A549 (cell line): ENCODE data around the gene CLASP1. TPM values are rescaled to one million over a fixed set of nuclear protein-coding genes. Genes with fewer than 3 reads are reported as not detected.

Source experiments
- ATAC-seq, 2 experiments: fragments of 200-7000 bp in 1 of 2; fragments of >200 bp in 1 of 2; cut with Nextera tagmentation in 1 of 2; cut with Tn5 transposase in 1 of 2; 3 replicates each; pipeline versions ENCODE4 v1.8.0 to v1.9.1; 2018 to 2020; ENCODE audit warnings: mild to moderate bottlenecking in 1 of 2, moderate library complexity in 1 of 2
- CTCF ChIA-PET: fragments of 300-600 bp; sonication (Branson Sonifier 250); formaldehyde crosslinking; extraction: SDS; loops from one replicate; lab custom pipeline; 2021; ENCODE audit warnings: antibody characterized with exemption, inconsistent platforms; lab: Yijun Ruan, JAX
- POLR2A ChIA-PET: fragments of 350-600 bp; formaldehyde crosslinking; extraction: SDS; loops from one replicate; lab custom pipeline; 2021; ENCODE audit warnings: antibody characterized with exemption, inconsistent platforms; lab: Yijun Ruan, JAX
- DNase-seq, 2 experiments: peaks; one replicate each; pipeline versions ENCODE4 v3.0.0 to v3.0.0-alpha.2; 2011 to 2016; ENCODE audit warnings: low read depth in 1 of 2, low spot score in 1 of 2
- FAIRE-seq: peaks from 2 replicates; lab custom pipeline; 2011; peaks lifted over from hg19 to GRCh38; lab: Jason Lieb, UNC
- H3K27ac ChIP-seq, 2 experiments: fragments of >200 bp; sonication (Bioruptor Twin); formaldehyde crosslinking; 3 replicates each; pipeline ENCODE4 v1.5.1; 2016 to 2017
- H3K4me1 ChIP-seq: fragments of >200 bp; sonication (Bioruptor Twin); formaldehyde crosslinking; 3 replicates; pipeline ENCODE4 v1.6.1; 2016
- H3K4me2 ChIP-seq: fragments of >200 bp; sonication (Bioruptor Twin); formaldehyde crosslinking; 3 replicates; pipeline ENCODE4 v1.6.1; 2016
- H3K4me3 ChIP-seq: fragments of >200 bp; sonication (Bioruptor Twin); formaldehyde crosslinking; 3 replicates; pipeline ENCODE4 v1.5.1; 2016
- H3K9me3 ChIP-seq: fragments of >200 bp; sonication (Bioruptor Twin); formaldehyde crosslinking; 3 replicates; pipeline ENCODE4 v1.6.1; 2016
- CEBPB ChIP-seq, 2 experiments: fragments of >200 bp in 1 of 2; sonication (Bioruptor Twin) in 1 of 2; formaldehyde crosslinking in 1 of 2; IDR thresholded peaks; 2 replicates each; pipeline ENCODE4 v1.6.1; 2012 to 2016
- EHMT2 ChIP-seq: fragments of 200-600 bp; sonication (generic); IDR thresholded peaks from 2 replicates; pipeline ENCODE4 v1.6.1; 2016; ENCODE audit warnings: antibody characterized with exemption, low read depth, mild to moderate bottlenecking, moderate library complexity
- EP300 ChIP-seq, 2 experiments: fragments of >200 bp; sonication (Bioruptor Twin); formaldehyde crosslinking; IDR thresholded peaks; 2 replicates in 1 of 2; 3 replicates in 1 of 2; pipeline ENCODE4 v1.6.1; 2016 to 2017
- ESRRA ChIP-seq: fragments of 150-350 bp; IDR thresholded peaks from 2 replicates; pipeline ENCODE4 v1.6.1; 2014; ENCODE audit warnings: mild to moderate bottlenecking, low read length, borderline replicate concordance
- FOSL2 ChIP-seq, 2 experiments: fragments of 450-650 bp in 1 of 2; fragments of >200 bp in 1 of 2; sonication (Bioruptor Twin) in 1 of 2; formaldehyde crosslinking; IDR thresholded peaks; 2 replicates each; pipeline versions ENCODE4 v1.5.0 to v1.6.1; 2016 to 2020; ENCODE audit warnings: mild to moderate bottlenecking in 1 of 2, moderate library complexity in 1 of 2
- HMGXB4 ChIP-seq: fragments of 250-450 bp; sonication (Bioruptor Pico); IDR thresholded peaks from 2 replicates; pipeline ENCODE4 v1.5.0; 2021; ENCODE audit warnings: mild to moderate bottlenecking, moderate library complexity, borderline replicate concordance
- JUN ChIP-seq, 2 experiments: fragments of >200 bp; sonication (Bioruptor Twin); formaldehyde crosslinking; IDR thresholded peaks; 2 replicates in 1 of 2; 3 replicates in 1 of 2; pipeline ENCODE4 v1.6.1; 2016 to 2017
- MAFK ChIP-seq: fragments of 450-650 bp; IDR thresholded peaks from 2 replicates; pipeline ENCODE4 v1.6.1; 2014; ENCODE audit not compliant: partially characterized antibody
- MAZ ChIP-seq: fragments of 150-350 bp; IDR thresholded peaks from 2 replicates; pipeline ENCODE4 v1.6.1; 2014; ENCODE audit warnings: antibody characterized with exemption, low read depth, low read length, borderline replicate concordance
- MYC ChIP-seq: IDR thresholded peaks from 2 replicates; pipeline ENCODE4 v1.6.1; 2012; ENCODE audit warnings: mild to moderate bottlenecking, inconsistent platforms, low read length, improper control_type of control experiment, borderline replicate concordance
- NFE2L2 ChIP-seq: fragments of 150-350 bp; conservative IDR thresholded peaks from 2 replicates; pipeline ENCODE4 v1.6.1; 2014; ENCODE audit warnings: low read length
- NPAS2 ChIP-seq: fragments of 250-450 bp; sonication (Bioruptor Pico); IDR thresholded peaks from 2 replicates; pipeline ENCODE4 v1.8.0; 2022; ENCODE audit warnings: mild to moderate bottlenecking, moderate library complexity, borderline replicate concordance
- PHF8 ChIP-seq: fragments of 200-600 bp; sonication (generic); IDR thresholded peaks from 2 replicates; pipeline ENCODE4 v1.6.1; 2016; ENCODE audit warnings: low read depth, mild to moderate bottlenecking, antibody characterized with exemption, moderate library complexity, borderline replicate concordance
- ZC3H11A ChIP-seq: fragments of 450-650 bp; IDR thresholded peaks from 2 replicates; pipeline ENCODE4 v1.6.1; 2014; ENCODE audit warnings: antibody characterized with exemption, mild to moderate bottlenecking
- ZSCAN20 ChIP-seq: fragments of 250-450 bp; sonication (Bioruptor Pico); IDR thresholded peaks from 2 replicates; pipeline ENCODE4 v1.8.0; 2022; ENCODE audit warnings: mild to moderate bottlenecking, moderate library complexity
- WGBS: methylation state at CpG from one replicate; pipeline ENCODE4 v1.1.6; 2017; ENCODE audit errors: missing lambda C conversion rate; 5-methylcytosine and 5-hydroxymethylcytosine counted together
- polyA plus RNA-seq, 4 experiments: library from polyadenylated mRNA; depleted of rRNA in 3 of 4; stranded (reverse); fragments of >200 nt; fragmentation: RNase III in 1 of 4; extraction: RNeasy Plus Mini Kit Qiagen cat#74134 plus additional on column Dnase treatment in 1 of 4; gene quantifications; 2 replicates in 3 of 4; 3 replicates in 1 of 4; pipeline ENCODE4 v1.2.3, GENCODE V29; 2011 to 2017

CLASP1 gene
- polyA plus RNA-seq, 2 of the 4 experiments (the other 2 are of a cell fraction) = 11.7 to 15.8 TPM

GRCh38 chr2:121362774-121363173 is 286.5 kb downstream of the CLASP1 start:
- CTCF ChIA-PET = interaction anchor here (1.0 to 1.7 kb wide), 5 partner anchors 10 to 356 kb away, joined by 3 to 5 read pairs (median 5); no protein-coding TSS in a partner anchor
- no peak for FAIRE-seq
- Histone ChIP-seq H3K27ac (no peak overlapping the region), H3K9me3 (no peaks in the 10 kb centered on the region), H3K4me3 (no peak overlapping the region), H3K4me1 (peaks cover 20% of the 10 kb centered on the region), H3K4me2 (no peak overlapping the region)
- TF ChIP-seq NFE2L2 (no peak), PHF8 (no peak), ZSCAN20 (no peak), MYC (no peak), NPAS2 (CRISPR knock-in tag) (no peak), EHMT2 (no peak), EP300 (IDR thresholded peaks at IDR 0.05) (no peak), MAZ (no peak), JUN (IDR thresholded peaks at IDR 0.05) (no peak), ZC3H11A (no peak), CEBPB (IDR thresholded peaks at IDR 0.05) (no peak)
- 94% methylated on average over 4 of the region's 4 CpGs for WGBS
- DNase-seq = no peak
- POLR2A ChIA-PET = no interaction called here
- no peak for ATAC-seq

GRCh38 chr2:121362226-121362625 is 287.0 kb downstream of the CLASP1 start:
- no peak overlapping the region for H3K4me2 ChIP-seq
- H3K9me3 ChIP-seq = no peaks in the 10 kb centered on the region
- POLR2A ChIA-PET = no interaction called here
- 92% methylated on average over 1 of the region's 1 CpG for WGBS
- FAIRE-seq = no peak
- no peak for ATAC-seq
- TF ChIP-seq ESRRA (no peak), MAFK (peak; percentile 75)
- H3K4me1 ChIP-seq = peaks cover 20% of the 10 kb centered on the region
- DNase-seq = no peak
- no peak overlapping the region for H3K27ac ChIP-seq
- no peak overlapping the region for H3K4me3 ChIP-seq
- CTCF ChIA-PET = interaction anchor here (1.0 to 1.7 kb wide), 6 partner anchors 9 to 357 kb away, joined by 3 to 5 read pairs (median 4); no protein-coding TSS in a partner anchor

- CTCF ChIA-PET = interaction anchor here (0.7 to 3.9 kb wide), 7 partner anchors 232 to 1713 kb away, joined by 3 to 15 read pairs (median 3); no protein-coding TSS in a partner anchor
These were observed 288.5 kb downstream of the CLASP1 start for GRCh38 chr2:121360566-121361300.

More at GRCh38 chr2:121360566-121361300, 288.5 kb downstream of the CLASP1 start:
- H3K4me2 ChIP-seq = peak overlapping the region; percentile 9; the same call in 1 of the 3 replicates
- ATAC-seq (peak; percentile 62 to 64; a peak in 3 of 6 replicates), FAIRE-seq (no peak), DNase-seq (peak; percentile 21)
- no peak overlapping the region for H3K27ac ChIP-seq
- peaks cover 20% of the 10 kb centered on the region for H3K4me1 ChIP-seq
- no peak overlapping the region for H3K4me3 ChIP-seq
- no peaks in the 10 kb centered on the region for H3K9me3 ChIP-seq
- POLR2A ChIA-PET = no interaction called here
- 64% methylated on average over 8 of the region's 8 CpGs for WGBS
- TF ChIP-seq HMGXB4 (CRISPR knock-in tag) (no peak), FOSL2 (IDR thresholded peaks at IDR 0.05) (peak; percentile 44; the same call in 1 of the 2 replicates), FOSL2 (CRISPR knock-in tag; IDR thresholded peaks at IDR 0.05) (peak; percentile 23; the same call in 1 of the 2 replicates)
